ENCODE data around the gene ITGA11. TPM values are rescaled to one million over a fixed set of nuclear protein-coding genes. Genes with fewer than 3 reads are reported as not detected.

ITGA11 gene
- total and polyA plus RNA-seq, 2 donors from 2014 or later: 3.4 to 11.1 TPM

DNA sequence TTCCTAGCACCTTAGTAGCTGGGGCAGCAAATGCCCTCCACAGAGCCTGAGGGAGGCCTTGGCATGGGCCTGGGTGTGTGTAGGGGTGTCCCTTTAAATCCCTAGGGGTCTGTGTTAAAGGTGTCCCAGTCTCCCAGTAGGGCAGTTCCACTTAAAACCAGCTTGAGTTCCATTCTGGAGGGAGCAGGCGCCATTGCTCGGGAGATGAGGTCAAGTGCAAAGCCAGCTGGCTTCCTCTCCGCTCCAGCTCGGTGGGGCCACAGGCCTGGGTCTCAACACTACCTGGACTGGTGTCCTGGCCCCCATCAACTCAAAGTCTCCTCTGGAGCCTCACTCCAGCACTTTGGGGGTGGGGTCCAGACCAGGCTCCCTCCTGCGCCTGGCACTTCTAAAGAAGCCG, 129.2 kb downstream of the ITGA11 start:
- TF ChIP-seq, protein P1, sequence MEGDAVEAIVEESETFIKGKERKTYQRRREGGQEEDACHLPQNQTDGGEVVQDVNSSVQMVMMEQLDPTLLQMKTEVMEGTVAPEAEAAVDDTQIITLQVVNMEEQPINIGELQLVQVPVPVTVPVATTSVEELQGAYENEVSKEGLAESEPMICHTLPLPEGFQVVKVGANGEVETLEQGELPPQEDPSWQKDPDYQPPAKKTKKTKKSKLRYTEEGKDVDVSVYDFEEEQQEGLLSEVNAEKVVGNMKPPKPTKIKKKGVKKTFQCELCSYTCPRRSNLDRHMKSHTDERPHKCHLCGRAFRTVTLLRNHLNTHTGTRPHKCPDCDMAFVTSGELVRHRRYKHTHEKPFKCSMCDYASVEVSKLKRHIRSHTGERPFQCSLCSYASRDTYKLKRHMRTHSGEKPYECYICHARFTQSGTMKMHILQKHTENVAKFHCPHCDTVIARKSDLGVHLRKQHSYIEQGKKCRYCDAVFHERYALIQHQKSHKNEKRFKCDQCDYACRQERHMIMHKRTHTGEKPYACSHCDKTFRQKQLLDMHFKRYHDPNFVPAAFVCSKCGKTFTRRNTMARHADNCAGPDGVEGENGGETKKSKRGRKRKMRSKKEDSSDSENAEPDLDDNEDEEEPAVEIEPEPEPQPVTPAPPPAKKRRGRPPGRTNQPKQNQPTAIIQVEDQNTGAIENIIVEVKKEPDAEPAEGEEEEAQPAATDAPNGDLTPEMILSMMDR (IDR thresholded peaks at IDR 0.05; ENCODE audit: borderline replicate concordance, extremely low read depth, insufficient read depth): no peak
- H3K9me3 ChIP-seq (ENCODE audit: control insufficient read depth in 2 of 3, insufficient read depth in 1 of 3, low read length in 3 of 3): no peaks in the 10 kb centered on the region
- no peaks in the 10 kb centered on the region for H3K27me3 ChIP-seq (ENCODE audit: control insufficient read depth, insufficient read depth, low read length)
- no peak for DNase-seq
- no peak overlapping the region for H3K4me3 ChIP-seq (ENCODE audit: low read length in 3 of 3)
- FAIRE-seq: no peak
- peaks cover 0 to 10% (median 5%) of the 10 kb centered on the region in 3 donors for H3K4me1 ChIP-seq (ENCODE audit: control insufficient read depth in 2 of 3, insufficient read depth in 2 of 3, low read depth in 1 of 3, low read length in 3 of 3)
- intact Hi-C loops (cut with DNase I): loop anchor here (10.0 kb wide), 1 partner anchor 372 kb away; no protein-coding TSS in a partner anchor
- peaks cover 0 to 4% (median 0%) of the 10 kb centered on the region in 3 donors for H3K36me3 ChIP-seq (ENCODE audit: control insufficient read depth in 2 of 3, insufficient read depth in 3 of 3, low read length in 3 of 3)
- H3K27ac ChIP-seq (ENCODE audit: low read depth in 2 of 2, low read length in 2 of 2): no peak overlapping the region
- no peak overlapping the region for H3K9ac ChIP-seq (ENCODE audit: low read length in 3 of 3)

DNA sequence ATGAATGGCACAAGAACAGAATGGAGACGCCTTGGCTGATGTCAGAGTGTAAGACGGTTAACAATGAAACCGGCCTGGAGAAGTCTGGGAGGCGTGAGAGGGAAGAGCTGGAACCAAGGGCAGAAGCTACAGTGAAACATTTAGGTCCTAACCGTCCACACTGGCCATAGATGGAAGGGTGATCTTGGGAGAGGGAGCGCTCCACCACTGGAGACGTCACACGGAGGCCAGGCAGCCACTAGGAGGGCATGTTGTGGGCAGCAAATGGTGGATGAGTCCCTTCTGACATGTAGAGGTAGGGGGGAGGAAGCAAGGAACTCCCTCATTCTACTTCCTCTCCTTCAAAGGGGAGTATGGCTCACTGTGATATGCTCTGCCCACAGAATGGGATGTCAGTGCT, 130.7 kb downstream of the ITGA11 start:
- intact Hi-C loops (cut with DNase I): loop anchor here (10.0 kb wide), 1 partner anchor 374 kb away; no protein-coding TSS in a partner anchor

DNA sequence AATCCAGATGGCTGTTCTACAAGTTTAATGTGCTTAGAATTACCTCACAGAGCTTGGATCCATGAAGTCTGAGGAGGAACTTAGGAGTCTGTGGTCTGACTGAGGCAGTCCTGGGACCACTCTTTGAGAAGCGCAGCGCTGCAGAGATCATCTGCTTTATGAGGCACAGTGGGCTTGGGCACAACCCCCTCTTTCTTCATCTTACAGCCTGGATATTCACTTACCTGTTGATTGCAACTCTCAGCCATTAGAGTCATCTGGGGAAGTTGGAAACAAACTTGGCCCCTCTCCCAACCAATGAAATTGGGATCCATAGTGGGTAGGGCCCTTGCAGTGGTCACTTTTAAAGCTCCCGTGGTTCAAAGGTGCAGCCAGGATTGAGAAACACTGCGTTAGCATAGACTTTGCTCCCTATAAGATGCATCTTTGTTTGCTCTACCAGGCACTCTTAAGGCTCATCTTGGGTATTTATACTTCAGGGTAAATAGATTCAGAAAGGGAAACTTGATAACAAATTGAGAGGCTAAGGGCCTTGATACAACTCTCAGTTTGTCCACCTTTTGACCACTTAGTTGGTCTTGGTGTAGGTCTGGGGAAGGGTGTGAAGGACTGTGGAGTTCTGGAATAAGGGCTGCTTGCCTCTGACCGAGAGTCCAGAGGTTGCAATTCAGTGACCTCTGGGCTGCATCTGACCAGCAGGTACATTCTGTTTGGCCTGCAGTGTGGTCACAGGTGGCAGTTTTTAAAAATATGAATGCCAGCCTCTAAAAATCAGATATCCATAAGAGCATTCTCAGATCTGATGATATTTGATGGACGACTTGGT, 131.6 kb downstream of the ITGA11 start:
- intact Hi-C loops (cut with DNase I): loop anchor here (10.0 kb wide), 1 partner anchor 374 kb away; no protein-coding TSS in a partner anchor
- FAIRE-seq: no peak

More for the DNA sequence above, 130.7 kb downstream of the ITGA11 start:
- TF ChIP-seq, protein P1 (IDR thresholded peaks at IDR 0.05; ENCODE audit: borderline replicate concordance, extremely low read depth, insufficient read depth): no peak
- Histone ChIP-seq H3K27ac (ENCODE audit: low read depth in 2 of 2, low read length in 2 of 2) (no peak overlapping the region), H3K4me1 (ENCODE audit: control insufficient read depth in 2 of 3, insufficient read depth in 2 of 3, low read depth in 1 of 3, low read length in 3 of 3) (peaks cover 0 to 10% (median 5%) of the 10 kb centered on the region in 3 donors), H3K9me3 (ENCODE audit: control insufficient read depth in 2 of 3, insufficient read depth in 1 of 3, low read length in 3 of 3) (no peaks in the 10 kb centered on the region), H3K4me3 (ENCODE audit: low read length in 3 of 3) (no peak overlapping the region), H3K36me3 (ENCODE audit: control insufficient read depth in 2 of 3, insufficient read depth in 3 of 3, low read length in 3 of 3) (peaks cover 0 to 4% (median 0%) of the 10 kb centered on the region in 3 donors), H3K9ac (ENCODE audit: low read length in 3 of 3) (no peak overlapping the region), H3K27me3 (ENCODE audit: control insufficient read depth, insufficient read depth, low read length) (no peaks in the 10 kb centered on the region)
- DNase-seq (no peak), FAIRE-seq (no peak)

More for the DNA sequence above, 131.6 kb downstream of the ITGA11 start:
- H3K27ac ChIP-seq (ENCODE audit: low read depth in 2 of 2, low read length in 2 of 2): no peak overlapping the region
- TF ChIP-seq, protein P1 (IDR thresholded peaks at IDR 0.05; ENCODE audit: borderline replicate concordance, extremely low read depth, insufficient read depth): no peak
- no peaks in the 10 kb centered on the region for H3K9me3 ChIP-seq (ENCODE audit: control insufficient read depth in 2 of 3, insufficient read depth in 1 of 3, low read length in 3 of 3)
- H3K27me3 ChIP-seq (ENCODE audit: control insufficient read depth, insufficient read depth, low read length): no peaks in the 10 kb centered on the region
- DNase-seq: no peak
- H3K4me3 ChIP-seq (ENCODE audit: low read length in 3 of 3): no peak overlapping the region
- peaks cover 0 to 3% (median 0%) of the 10 kb centered on the region in 3 donors for H3K36me3 ChIP-seq (ENCODE audit: control insufficient read depth in 2 of 3, insufficient read depth in 3 of 3, low read length in 3 of 3)
- H3K4me1 ChIP-seq (ENCODE audit: control insufficient read depth in 2 of 3, insufficient read depth in 2 of 3, low read depth in 1 of 3, low read length in 3 of 3): peaks cover 0 to 10% (median 5%) of the 10 kb centered on the region in 3 donors
- peak overlapping the region in 1 of 3 donors; percentile 15 for H3K9ac ChIP-seq (ENCODE audit: low read length in 3 of 3)

All from kidney (tissue), 14 donors.